Measurements from ENCODE around the gene RPL13. TPM values are rescaled to one million over a fixed set of nuclear protein-coding genes. Genes with fewer than 3 reads are reported as not detected.

RPL13 gene
- total and polyA plus RNA-seq, 9 of the 15 experiments (the other 6 are each of a cell fraction or from before 2014, with no cell fraction given), result 227 to 6,042 (median 1,633) TPM

GRCh38 chr16:89561142-89561883 is 831 bp downstream of the RPL13 start (continued):
- TF ChIP-seq ZNF592 (IDR thresholded peaks at IDR 0.05), result no peak
- no peak; the same call in 1 of the 2 replicates for TF ChIP-seq SP1 (CRISPR knock-in tag; IDR thresholded peaks at IDR 0.05)
- no peak for TF ChIP-seq CEBPB (tag; IDR thresholded peaks at IDR 0.05)
- TF ChIP-seq KDM4B (IDR thresholded peaks at IDR 0.05; ENCODE audit: borderline replicate concordance in 2 of 2, low read depth in 1 of 2), result no peak
- no peak for TF ChIP-seq NCOA1 (IDR thresholded peaks at IDR 0.05; ENCODE audit: low read depth)
- TF ChIP-seq ID3 (CRISPR knock-in tag; IDR thresholded peaks at IDR 0.05), result no peak
- no peak for TF ChIP-seq ID3 (tag; IDR thresholded peaks at IDR 0.05)
